Tibial artery (tissue), 4 donors: ENCODE results near the gene SMAD6.

Experiments
- DNase-seq, 2 donors: peaks; one replicate each; pipeline ENCODE4 v3.0.0-alpha.2; 2019
- H3K27ac ChIP-seq, 2 donors: fragments of 200-600 bp; sonication (generic) in 1 of 2; 1 replicate in 1 of 2; 2 replicates in 1 of 2; pipeline ENCODE4 v1.5.1; 2018 to 2019; ENCODE audit warnings: mild to moderate bottlenecking in 1 of 2
- H3K27me3 ChIP-seq, 2 donors: fragments of 200-600 bp; sonication (generic) in 1 of 2; one replicate each; pipeline versions ENCODE4 v1.5.1 to v1.6.0; 2016 to 2019
- H3K36me3 ChIP-seq, 3 donors: fragments of 200-600 bp; sonication (generic) in 2 of 3; one replicate each; pipeline ENCODE4 v1.5.1; 2016 to 2019; ENCODE audit warnings: mild to moderate bottlenecking in 2 of 3
- H3K4me1 ChIP-seq, 4 donors: fragments of 200-600 bp; sonication (generic) in 2 of 4; 1 replicate in 3 of 4; 2 replicates in 1 of 4; pipeline ENCODE4 v1.5.1; 2016 to 2019
- H3K4me3 ChIP-seq, 2 donors: fragments of 200-600 bp; sonication (generic) in 1 of 2; 1 replicate in 1 of 2; 2 replicates in 1 of 2; pipeline ENCODE4 v1.5.1; 2018 to 2019; ENCODE audit warnings: mild to moderate bottlenecking in 2 of 2
- H3K9me3 ChIP-seq, 3 donors: fragments of 200-600 bp; sonication (generic) in 1 of 3; one replicate each; pipeline ENCODE4 v1.5.1; 2016 to 2019
- intact Hi-C: fragments of 100-400 bp; cut with DNase I; formaldehyde crosslinking; loops from one replicate; pipeline ENCODE4 v1.15.0; 2023; ENCODE audit warnings: low total_unique reads
- TF ChIP-seq, protein P1 (sequence below), 2 experiments: fragments of 200-600 bp in 1 of 2; fragments of 450-650 bp in 1 of 2; IDR thresholded peaks; one replicate each; pipeline ENCODE4 v1.5.1; 2017 to 2019; ENCODE audit warnings: antibody characterized with exemption in 2 of 2, mild to moderate bottlenecking in 1 of 2, moderate library complexity in 1 of 2

Gene SMAD6

DNA sequence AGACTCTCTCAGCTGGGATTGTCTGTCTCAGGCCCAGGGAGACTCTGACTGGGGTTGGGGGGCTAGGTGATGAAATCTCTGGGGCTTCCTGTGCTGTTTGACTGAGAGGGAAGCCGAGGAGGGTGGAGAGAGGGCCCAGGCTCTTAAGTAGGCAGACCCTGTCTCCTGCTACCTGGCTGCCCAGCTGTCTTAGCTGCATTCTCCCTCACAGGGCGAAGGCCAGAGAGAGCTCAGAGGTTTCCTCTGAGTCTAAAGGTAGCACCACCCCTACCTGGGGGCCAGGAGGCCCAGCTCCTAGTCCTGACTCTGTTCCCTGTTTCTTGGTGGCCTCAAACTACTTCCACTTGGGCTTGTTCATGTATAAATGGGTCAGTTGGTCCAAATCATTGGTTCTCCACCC, 24.4 kb downstream of the SMAD6 start:
- H3K27me3 ChIP-seq, result no peaks in the 10 kb centered on the region
- peaks cover 5 to 96% (median 64%) of the 10 kb centered on the region in 4 donors for H3K4me1 ChIP-seq
- no peak overlapping the region for H3K4me3 ChIP-seq
- no peaks in the 10 kb centered on the region for H3K9me3 ChIP-seq
- TF ChIP-seq, protein P1, sequence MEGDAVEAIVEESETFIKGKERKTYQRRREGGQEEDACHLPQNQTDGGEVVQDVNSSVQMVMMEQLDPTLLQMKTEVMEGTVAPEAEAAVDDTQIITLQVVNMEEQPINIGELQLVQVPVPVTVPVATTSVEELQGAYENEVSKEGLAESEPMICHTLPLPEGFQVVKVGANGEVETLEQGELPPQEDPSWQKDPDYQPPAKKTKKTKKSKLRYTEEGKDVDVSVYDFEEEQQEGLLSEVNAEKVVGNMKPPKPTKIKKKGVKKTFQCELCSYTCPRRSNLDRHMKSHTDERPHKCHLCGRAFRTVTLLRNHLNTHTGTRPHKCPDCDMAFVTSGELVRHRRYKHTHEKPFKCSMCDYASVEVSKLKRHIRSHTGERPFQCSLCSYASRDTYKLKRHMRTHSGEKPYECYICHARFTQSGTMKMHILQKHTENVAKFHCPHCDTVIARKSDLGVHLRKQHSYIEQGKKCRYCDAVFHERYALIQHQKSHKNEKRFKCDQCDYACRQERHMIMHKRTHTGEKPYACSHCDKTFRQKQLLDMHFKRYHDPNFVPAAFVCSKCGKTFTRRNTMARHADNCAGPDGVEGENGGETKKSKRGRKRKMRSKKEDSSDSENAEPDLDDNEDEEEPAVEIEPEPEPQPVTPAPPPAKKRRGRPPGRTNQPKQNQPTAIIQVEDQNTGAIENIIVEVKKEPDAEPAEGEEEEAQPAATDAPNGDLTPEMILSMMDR (IDR thresholded peaks at IDR 0.05), result no peak
- H3K36me3 ChIP-seq, result no peaks in the 10 kb centered on the region
- peak overlapping the region; percentile 58 to 64 for H3K27ac ChIP-seq
- intact Hi-C loops, result no loop called here
- DNase-seq, result no peak

DNA sequence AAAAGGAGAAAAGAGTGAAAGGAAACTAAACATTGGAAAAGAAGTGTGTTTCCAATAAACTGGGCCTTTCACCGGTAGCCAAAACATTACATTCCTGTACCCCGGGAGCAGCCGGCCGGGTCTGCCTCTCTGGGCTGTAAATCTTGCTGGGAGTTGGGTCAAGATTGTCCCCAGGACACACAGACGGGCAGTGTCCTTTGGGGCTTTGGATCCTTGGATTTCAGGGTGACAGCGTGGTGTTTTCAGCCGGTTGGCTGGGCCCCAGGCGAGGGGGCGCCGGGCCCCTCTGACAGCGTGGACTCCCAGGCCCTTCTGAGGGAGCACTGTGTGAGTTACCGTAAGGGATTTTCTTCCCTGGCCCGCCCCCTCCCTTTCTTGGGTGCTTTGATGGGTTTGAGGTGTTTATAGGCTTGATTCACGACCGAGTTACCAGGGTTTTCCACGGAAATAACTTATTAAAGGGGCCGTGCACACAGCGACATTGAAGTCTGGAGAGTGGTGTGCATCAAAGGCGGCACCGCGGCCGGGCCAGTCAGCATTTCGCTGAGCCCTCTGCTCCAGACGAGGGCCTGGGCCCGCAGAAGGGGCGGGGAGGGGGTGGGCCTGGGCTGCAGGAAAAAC, 27.4 kb downstream of the SMAD6 start:
- H3K9me3 ChIP-seq, result no peaks in the 10 kb centered on the region
- H3K4me1 ChIP-seq, result peaks cover 5 to 91% (median 56%) of the 10 kb centered on the region in 4 donors
- H3K27ac ChIP-seq, result peak overlapping the region; percentile 77 to 80
- no peaks in the 10 kb centered on the region for H3K27me3 ChIP-seq
- DNase-seq, result no peak
- H3K4me3 ChIP-seq, result peak overlapping the region; percentile 25 to 35
- no peaks in the 10 kb centered on the region for H3K36me3 ChIP-seq
- intact Hi-C loops, result no loop called here
- TF ChIP-seq, protein P1 (IDR thresholded peaks at IDR 0.05), result no peak

DNA sequence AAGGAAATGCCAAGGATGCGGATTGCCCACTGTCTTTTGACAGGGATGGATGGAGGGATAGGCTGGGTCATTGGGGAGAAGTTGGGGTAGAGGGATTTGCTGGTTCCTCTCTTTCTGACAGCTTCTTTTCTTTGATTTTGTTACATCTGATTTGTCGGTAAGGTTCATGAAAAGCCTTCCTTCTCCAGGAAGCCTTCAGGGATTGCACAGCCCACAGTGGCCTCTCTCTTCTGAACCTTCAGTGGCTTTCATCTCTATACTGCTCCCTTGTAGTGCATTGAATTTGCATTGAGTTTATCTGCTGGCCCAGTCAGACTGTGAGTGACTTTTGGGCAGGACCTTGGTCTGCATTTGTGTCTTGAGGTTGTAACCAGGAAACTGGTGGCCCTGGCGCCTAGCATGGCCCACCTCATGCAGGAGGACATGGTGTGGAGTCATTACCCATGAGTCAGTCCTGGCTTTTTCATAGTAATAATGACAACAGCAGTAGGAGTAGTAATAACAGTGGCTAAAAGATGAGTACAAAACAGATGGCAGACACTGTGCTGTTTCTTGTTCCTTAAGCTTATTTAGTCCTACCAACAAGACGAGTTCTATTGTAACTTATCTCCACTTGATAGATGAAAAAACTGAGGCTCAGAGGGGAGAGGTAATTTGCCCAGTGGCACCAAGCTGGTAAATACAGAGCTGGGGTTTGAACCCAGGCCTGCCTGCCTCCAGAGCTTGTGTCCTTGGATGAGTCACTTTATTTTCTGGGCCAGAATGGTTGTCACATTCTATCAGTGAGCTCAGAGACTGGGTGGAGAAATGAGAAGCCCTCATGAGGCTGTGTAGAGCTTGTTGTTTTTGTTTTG, 28.4 kb downstream of the SMAD6 start:
- Histone ChIP-seq H3K9me3 (no peaks in the 10 kb centered on the region), H3K27me3 (no peaks in the 10 kb centered on the region), H3K27ac (peak overlapping the region; percentile 77 to 80), H3K36me3 (no peaks in the 10 kb centered on the region), H3K4me1 (peaks cover 0 to 91% (median 56%) of the 10 kb centered on the region in 4 donors), H3K4me3 (no peak overlapping the region)
- intact Hi-C loops, result no loop called here
- DNase-seq, result no peak
- TF ChIP-seq, protein P1 (IDR thresholded peaks at IDR 0.05), result no peak

DNA sequence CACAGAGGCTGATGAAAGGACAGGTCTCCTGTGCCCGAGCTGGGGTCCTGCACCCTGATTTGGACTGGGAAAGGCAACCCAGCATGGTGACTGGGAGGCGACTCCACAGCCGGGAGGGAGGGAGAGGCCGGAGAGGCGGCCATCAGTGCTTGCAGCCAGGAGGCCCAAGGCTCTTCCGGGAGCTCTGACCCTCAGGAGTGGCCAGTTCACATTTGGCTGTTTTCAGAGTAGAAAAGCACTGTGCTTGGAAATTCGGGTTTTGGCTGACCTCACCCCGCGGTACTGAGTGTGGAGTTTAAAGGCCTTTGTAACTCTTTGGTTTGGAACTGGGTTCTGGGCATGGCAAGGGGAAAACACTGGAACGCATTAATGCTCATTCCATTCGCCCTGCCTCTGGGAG, 31.9 kb downstream of the SMAD6 start:
- no peaks in the 10 kb centered on the region for H3K27me3 ChIP-seq
- H3K27ac ChIP-seq, result peak overlapping the region; percentile 71 to 74
- H3K9me3 ChIP-seq, result no peaks in the 10 kb centered on the region
- no peak overlapping the region for H3K4me3 ChIP-seq
- TF ChIP-seq, protein P1 (IDR thresholded peaks at IDR 0.05), result no peak
- intact Hi-C loops, result no loop called here
- peaks cover 0 to 89% (median 61%) of the 10 kb centered on the region in 4 donors for H3K4me1 ChIP-seq
- H3K36me3 ChIP-seq, result no peaks in the 10 kb centered on the region
- peak; percentile 53 to 88 for DNase-seq

DNA sequence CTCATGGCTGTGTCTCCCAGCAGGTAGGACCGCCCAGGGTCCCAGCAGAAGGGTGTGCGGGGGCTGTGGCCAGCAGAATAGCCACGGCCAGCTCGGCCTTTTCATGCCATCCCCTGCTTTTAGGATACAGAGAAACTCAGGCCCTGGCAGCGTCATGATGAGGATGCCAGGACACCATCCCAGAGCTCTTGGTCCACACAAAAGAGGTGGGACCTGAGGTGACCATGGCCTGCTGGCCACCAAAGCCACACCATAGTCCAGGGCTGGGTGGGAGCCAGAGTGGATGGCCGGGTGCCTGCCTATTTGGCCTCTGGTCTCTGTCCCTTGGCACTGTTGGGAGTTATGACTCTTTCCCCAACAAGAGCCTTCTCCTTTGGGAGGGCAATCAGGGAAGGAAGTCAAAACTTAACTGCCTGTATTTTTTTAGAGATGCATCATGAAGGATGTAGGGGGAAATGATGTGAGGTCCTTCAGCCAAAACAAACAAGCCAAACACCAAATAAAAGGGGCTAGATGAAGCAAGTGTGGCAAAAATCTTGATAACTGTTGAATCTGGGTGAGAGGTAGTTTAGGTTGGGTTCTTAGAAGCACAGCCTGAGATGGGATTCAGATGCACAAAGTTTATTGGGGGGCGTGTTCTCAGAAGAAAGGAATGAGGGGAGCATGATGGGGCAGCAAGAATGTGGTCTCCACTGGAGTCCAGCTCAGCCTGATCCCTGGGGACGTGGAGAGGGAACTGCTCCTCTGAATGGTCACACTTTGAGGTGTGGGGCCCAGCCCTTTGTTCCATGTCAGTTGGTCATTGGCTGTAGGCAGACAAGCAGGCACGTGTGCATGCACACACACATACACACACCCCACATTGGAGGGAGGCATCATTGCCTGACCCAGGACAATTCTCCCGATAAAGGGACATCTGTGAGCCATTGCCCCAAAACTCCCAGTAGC, 33.2 kb downstream of the SMAD6 start:
- Histone ChIP-seq H3K36me3 (no peaks in the 10 kb centered on the region), H3K4me3 (no peak overlapping the region), H3K9me3 (no peaks in the 10 kb centered on the region), H3K27ac (peak overlapping the region; percentile 71 to 74), H3K27me3 (no peaks in the 10 kb centered on the region), H3K4me1 (peaks cover 0 to 87% (median 50%) of the 10 kb centered on the region in 4 donors)
- TF ChIP-seq, protein P1 (IDR thresholded peaks at IDR 0.05), result no peak
- intact Hi-C loops, result no loop called here
- peak in 1 of 2 donors; percentile 81 for DNase-seq
